ENCODE data around the gene FBXL3.

FBXL3 gene

DNA sequence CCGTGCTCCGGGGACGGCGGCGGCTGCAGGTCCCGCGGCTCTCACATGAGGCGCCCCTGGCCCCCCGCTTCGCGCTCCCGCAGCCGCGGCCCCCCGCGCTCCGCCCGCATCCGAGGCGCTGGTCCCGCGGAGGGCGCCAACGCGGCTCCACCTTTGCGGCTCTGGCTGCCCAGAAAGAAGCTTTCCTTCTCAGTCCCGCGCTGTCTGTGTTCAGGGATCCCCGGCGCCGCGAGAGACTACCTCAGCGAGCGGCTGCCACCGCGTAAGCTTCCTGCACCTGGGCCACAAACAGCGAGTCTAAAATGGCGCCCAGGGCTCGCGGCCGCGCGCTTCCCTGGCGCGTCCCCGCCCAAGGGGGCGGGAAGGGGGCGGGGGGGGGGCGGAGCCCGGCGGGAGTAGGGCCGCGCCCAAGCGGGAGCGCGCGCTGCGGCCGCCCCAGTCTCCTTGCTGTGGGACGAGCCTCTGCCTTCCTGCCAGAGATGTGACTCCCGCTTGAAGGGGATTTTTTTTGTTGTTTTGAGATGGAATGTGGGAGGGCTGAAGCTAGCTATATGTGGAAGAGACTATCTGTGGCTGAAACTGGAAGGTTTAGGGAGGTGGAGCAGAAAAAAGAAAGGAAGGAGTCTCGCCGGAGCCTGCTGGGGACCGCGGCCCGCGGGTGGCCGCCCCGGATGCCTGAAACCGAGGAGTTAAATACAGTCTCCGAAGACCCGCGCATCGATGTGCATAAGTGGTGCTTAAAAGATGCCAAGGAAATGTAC, at the start of gene FBXL3:
FBXL3 (minus strand) TSS at position 299 of the 761 bp plus-strand sequence. CDS start 5,299 bp downstream, outside the sequence.
- DNase-seq (ENCODE audit: low spot score): peak; percentile 86

DNA sequence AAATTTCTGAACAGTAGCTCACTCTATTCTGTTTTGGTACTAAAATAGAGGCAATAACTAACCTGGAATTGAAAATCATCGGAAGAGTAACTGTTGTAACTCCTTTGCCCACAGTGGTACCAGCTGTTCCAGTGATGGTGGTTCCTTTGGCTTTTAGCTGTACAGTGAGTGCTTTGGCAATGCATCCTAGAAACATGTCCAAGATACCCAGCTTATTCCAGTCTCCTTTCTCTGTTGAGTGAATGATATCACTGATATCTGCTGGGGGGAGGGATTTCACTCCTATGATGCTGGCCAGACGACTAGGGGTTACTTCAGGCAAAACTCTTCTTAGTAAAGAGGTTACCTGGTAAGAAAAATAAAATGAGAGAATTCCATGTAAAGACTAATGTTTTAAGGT, 40.6 kb upstream of the FBXL3 start:
- DNase-seq (ENCODE audit: low spot score): no peak

- DNase-seq (ENCODE audit: low spot score): no peak
Measured at GRCh38 chr13:77065461-77066147, 38.6 kb upstream of the FBXL3 start.

GRCh38 chr13:77062097-77062496, 35.1 kb upstream of the FBXL3 start:
- DNase-seq (ENCODE audit: low spot score): no peak

GRCh38 chr13:77061362-77061761, 34.4 kb upstream of the FBXL3 start:
- no peak for DNase-seq (ENCODE audit: low spot score)

- DNase-seq (ENCODE audit: low spot score): no peak
Measured at GRCh38 chr13:77056886-77057285, 29.9 kb upstream of the FBXL3 start.

DNA sequence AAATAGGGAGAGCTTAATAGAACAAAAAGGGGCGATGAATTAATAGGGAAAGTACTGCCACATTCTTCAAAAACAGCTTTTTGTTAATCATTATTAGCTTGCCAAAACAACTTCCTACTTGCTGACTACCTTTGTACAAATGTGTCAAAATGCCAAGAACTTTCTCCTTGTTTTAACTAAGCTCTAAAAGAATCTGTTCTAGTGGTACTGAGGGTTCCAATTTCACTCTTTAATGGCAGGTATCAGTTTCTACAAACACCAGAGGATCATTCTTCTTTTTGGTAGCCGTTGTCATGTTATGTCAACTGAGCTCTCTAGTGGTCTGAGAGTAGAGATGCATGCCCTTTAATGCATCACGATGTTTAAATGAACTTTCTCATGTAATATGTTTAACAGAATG, 29.4 kb upstream of the FBXL3 start:
- no peak for DNase-seq (ENCODE audit: low spot score)

- no peak for DNase-seq (ENCODE audit: low spot score)
Measured at GRCh38 chr13:77055158-77055557, 28.2 kb upstream of the FBXL3 start.

DNA sequence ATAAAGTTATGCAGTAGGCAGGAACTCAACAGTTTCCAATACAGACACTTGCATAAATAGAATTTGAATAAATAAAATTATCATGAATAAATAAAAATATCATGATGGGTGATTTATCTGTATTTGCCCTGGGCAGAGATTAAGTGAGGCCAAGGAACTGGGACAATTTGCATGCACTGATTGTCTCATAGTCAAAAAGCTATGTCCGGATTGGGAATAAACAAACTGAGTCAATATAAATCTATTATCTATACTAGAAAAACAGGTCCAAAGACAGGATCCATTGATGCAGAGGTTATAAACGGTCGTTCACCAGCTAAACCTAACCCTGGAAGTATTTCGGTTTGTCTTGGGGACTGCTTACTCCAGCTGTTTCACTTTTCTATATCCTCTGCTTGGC, 26.2 kb upstream of the FBXL3 start:
- no peak for DNase-seq (ENCODE audit: low spot score)

DNA sequence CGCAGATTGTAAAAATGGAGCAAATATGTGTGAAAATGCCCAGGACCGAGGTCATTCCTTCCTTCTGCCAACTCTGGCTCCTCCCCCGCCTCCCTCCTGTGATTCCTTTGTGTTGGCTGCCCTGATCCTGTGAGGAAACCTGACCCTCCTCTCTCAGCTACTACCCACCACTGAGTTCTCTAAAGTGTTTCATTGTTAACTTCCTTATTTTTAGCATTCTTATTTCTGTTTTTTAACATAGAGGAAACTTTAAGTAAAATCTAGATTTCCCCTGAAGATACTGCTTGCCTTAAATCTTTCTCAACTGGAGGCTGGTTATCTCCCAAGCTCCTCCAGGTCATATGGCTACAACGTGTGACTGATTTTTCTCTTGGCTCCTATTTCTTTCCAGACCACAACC, 21.7 kb upstream of the FBXL3 start:
- DNase-seq (ENCODE audit: low spot score): no peak

DNA sequence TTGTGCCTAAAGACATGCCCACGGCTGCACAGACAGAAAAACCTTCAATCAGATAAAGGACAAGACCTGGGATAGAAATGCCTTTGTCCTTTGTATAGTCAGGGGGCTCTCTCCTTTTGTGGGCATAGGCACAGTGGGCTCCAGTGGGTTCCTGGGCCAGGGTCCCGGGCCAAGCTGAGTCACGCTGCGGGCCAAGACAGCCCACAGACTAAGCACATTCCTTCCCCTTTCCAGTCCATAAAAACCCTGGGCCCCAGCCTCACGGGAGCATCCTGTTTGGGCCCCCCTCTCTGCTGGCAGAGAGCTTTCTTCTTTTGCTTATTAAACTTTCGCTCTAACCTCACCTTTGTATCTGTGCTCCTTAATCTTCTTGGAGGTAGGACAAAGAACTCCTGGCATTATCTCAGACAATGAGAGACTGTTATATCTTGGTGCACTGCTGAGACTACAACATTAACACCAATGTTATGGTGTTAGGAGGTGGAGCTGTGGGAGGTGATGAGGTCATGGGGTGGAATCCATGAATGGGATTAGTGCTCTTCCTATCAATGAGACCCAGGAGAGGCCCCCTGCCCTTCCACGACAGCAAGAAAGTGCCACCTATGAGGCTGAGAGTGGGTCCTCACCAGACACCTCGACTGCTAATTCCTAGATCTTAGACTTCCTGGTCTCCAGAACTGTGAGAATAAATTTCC, 20.8 kb upstream of the FBXL3 start:
- DNase-seq (ENCODE audit: low spot score): no peak

- no peak for DNase-seq (ENCODE audit: low spot score)
Measured at GRCh38 chr13:77042566-77043177, 15.7 kb upstream of the FBXL3 start.

- DNase-seq (ENCODE audit: low spot score): no peak
Measured at GRCh38 chr13:77040835-77041234, 13.9 kb upstream of the FBXL3 start.

DNA sequence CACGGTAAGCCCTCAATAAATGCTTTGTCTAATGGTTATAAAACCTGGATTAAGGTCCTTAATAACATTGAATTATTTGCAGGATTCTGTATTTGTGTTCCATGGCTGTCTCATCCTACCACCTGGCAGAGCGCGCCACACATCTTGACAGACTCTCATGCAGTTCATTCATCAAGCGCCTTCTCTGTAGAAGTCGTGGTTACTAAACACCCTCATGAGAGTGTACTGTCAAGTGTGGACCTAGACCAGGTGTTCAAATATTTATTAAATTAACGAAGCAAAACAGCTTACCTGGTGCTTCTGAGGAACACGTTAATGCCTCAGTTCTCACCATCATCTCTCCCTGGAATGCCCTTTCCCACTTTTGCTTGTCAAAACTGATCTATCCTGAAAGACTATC, 13.1 kb upstream of the FBXL3 start:
- DNase-seq (ENCODE audit: low spot score): no peak

DNA sequence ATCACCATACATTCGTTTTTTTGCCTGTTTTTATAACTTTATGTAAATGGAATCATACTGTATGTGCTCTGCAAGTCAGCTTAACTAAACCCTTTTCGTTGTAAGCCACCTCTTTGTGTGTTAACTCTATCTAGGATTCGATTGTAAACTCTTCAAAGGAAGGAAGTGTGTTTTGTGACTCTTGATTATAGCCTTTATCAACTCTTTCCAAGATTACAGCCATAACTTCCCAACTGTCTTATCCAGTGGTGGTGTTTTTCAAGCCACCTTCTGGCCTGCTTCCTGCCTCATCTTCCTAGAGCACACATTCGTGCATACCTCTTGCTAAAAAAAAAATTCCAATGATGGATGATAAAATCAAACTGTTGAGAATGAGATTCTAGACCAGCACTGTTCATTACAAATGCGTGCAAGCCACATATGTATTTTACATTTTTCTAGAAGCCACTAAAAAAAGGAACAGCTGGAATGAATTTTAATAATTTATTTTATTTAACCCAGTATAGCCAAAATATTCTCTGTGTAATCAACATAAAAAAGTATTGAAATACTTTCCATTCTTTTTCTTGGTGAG, 12.0 kb upstream of the FBXL3 start:
- DNase-seq (ENCODE audit: low spot score): no peak

- no peak for DNase-seq (ENCODE audit: low spot score)
Measured at GRCh38 chr13:77036279-77036678, 9.3 kb upstream of the FBXL3 start.

DNA sequence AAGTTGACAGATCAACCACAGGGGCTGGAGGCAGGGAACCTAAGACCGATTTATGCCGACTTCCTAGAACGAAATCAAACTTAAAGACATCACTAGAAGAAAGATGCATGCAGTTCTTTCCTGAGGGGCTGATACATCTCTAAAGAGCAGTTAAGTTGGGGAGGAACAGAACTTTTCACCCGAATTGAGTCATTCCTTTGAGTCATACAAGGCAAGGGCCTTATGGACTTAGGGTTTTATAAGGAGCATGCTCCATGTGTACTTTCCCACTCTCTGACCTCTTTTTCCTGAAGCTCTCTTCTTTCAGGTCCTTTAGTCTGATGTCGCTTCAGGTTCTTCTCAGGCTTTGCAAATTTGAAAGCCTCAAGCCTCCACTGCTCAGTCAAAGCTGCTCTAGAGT, 7.9 kb upstream of the FBXL3 start:
- no peak for DNase-seq (ENCODE audit: low spot score)

DNA sequence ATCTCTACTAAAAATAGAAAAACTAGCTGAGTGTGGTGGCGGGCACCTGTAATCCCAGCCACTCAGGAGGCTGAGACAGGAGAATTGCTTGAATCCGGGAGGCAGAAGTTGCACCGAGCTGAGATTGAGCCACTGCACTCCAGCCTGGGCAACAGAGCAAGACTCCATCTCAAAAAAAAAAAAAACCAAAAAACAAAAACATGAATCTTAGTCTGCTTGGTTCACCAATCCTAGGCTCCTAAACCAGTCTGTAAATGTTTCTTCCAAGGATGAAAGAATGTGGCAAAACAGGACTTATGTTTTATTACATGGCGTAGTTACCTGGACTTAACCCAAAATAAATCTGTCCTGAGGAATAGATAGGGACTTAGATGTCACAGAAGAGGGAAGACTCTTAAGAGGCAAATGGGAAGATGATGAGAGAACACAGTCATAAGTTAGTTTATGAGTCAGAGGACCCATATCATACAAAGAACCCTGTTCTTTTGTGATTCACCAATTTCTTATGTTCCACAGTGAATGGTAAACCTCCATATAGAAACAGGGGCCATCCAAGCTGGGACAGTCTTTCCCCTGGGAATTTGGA, 6.9 kb upstream of the FBXL3 start:
- DNase-seq (ENCODE audit: low spot score): no peak

DNA sequence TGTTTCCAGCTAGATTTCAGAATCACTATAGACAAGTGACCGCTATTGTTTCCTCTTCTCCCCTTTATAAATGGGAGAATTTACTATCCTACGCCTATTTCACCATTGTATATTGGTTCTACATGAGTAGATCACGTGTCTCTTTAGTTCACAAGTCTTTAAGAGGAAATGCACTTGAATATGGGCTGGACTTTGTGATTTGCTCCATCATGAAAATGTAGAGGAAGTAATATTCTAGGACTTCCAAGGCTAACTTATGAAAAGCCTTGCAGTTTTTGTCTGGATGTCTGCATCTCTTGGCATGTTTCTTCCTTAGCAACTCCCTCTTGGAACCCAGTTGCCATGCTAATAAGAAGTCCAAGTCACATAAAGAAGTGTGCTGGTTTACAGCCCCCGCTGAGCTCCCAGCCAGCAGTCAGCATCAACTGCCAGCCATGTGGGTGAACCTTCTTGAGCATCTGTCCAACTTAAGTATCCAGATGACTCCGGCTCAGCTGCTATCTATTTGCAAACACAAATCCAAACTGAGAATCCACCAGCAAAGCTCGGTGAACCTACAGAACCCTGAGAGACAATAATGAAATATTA, 4.8 kb upstream of the FBXL3 start:
- no peak for DNase-seq (ENCODE audit: low spot score)

DNA sequence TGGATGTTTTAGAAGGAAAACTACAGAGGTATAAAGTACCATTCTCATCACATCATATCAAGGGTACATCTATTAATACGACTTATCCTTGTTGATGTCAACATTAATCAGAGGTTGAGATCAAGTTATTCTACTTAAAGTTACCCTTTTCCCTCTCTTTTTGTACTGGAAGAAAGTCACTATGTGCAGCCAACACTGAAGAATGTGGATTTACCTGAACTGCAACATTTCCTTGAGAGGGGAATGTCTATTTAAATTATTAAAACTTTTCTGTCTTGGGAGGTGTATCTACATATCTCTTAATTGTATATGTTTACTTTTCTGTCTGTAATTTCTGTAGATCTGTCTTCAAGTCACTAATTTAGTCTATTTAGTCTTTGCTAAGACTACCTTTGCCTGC, 2.5 kb upstream of the FBXL3 start:
- no peak for DNase-seq (ENCODE audit: low spot score)

GRCh38 chr13:77028202-77028601, 1.2 kb upstream of the FBXL3 start:
- DNase-seq (ENCODE audit: low spot score): no peak
